AG09309 (cell line): ENCODE data around the gene YWHAG.
"Not testable (repeated sequence)": the region's sequence is repeated elsewhere in the genome, so short reads cannot be mapped to it uniquely, and the experiment has no call there.

Source experiments
- DNase-seq: peaks from one replicate; pipeline ENCODE4 v3.0.0-alpha.2; 2010; ENCODE audit warnings: low read depth
- H3K4me3 ChIP-seq: 2 replicates; pipeline ENCODE4 v1.5.1; 2011; ENCODE audit warnings: mild to moderate bottlenecking, low read depth, low read length, moderate library complexity; ENCODE audit not compliant: control insufficient read depth
- TF ChIP-seq, protein P1 (sequence below): IDR thresholded peaks from 2 replicates; pipeline ENCODE4 v1.5.1; 2011; ENCODE audit warnings: mild to moderate bottlenecking, low read depth, low read length, inconsistent platforms; ENCODE audit not compliant: insufficient read depth, control insufficient read depth; ENCODE audit errors: missing control alignments

The YWHAG gene

DNA sequence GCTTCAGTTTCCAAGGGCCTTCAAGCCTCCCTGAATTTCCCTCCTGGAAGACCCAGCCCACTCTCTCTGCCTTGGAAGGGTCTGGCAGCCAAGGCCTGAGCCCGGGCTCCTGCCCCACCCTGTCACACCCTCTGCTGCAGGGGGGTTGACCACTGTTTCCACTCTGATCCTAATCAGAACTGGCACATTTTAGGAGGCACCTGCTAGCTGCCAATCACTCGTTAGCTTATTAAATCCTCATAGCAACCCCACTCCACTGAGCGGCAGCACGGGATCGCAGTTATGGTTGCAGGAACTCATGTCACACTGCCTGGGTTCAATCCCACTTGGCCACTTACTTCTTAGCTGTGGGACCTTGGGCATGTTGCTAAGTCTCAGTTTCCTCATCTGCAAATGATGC, 43.4 kb downstream of the YWHAG start:
- no peak overlapping the region for H3K4me3 ChIP-seq
- TF ChIP-seq, protein P1, sequence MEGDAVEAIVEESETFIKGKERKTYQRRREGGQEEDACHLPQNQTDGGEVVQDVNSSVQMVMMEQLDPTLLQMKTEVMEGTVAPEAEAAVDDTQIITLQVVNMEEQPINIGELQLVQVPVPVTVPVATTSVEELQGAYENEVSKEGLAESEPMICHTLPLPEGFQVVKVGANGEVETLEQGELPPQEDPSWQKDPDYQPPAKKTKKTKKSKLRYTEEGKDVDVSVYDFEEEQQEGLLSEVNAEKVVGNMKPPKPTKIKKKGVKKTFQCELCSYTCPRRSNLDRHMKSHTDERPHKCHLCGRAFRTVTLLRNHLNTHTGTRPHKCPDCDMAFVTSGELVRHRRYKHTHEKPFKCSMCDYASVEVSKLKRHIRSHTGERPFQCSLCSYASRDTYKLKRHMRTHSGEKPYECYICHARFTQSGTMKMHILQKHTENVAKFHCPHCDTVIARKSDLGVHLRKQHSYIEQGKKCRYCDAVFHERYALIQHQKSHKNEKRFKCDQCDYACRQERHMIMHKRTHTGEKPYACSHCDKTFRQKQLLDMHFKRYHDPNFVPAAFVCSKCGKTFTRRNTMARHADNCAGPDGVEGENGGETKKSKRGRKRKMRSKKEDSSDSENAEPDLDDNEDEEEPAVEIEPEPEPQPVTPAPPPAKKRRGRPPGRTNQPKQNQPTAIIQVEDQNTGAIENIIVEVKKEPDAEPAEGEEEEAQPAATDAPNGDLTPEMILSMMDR: no peak

DNA sequence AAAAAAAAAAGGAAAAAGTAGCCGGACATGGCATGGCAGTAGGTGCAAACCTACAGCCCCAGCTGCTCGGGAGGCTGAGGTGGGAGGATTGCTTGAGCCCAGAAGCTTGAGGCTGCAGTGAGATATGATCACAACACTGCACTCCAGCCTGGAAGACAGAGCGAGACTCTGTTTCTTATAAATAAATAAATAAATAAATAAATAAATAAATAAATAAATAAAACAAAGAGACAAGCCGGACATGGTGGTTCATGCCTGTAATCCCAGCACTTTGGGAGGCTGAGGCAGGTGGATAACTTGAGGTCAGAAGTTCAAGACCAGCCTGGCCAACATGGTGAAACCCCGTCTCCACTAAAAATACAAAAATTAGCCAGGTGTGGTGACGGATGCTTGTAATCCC, 44.1 kb downstream of the YWHAG start:
- H3K4me3 ChIP-seq, DNase-seq: not testable (repeated sequence)

More for the DNA sequence above, 43.4 kb downstream of the YWHAG start:
- DNase-seq: no peak

DNA sequence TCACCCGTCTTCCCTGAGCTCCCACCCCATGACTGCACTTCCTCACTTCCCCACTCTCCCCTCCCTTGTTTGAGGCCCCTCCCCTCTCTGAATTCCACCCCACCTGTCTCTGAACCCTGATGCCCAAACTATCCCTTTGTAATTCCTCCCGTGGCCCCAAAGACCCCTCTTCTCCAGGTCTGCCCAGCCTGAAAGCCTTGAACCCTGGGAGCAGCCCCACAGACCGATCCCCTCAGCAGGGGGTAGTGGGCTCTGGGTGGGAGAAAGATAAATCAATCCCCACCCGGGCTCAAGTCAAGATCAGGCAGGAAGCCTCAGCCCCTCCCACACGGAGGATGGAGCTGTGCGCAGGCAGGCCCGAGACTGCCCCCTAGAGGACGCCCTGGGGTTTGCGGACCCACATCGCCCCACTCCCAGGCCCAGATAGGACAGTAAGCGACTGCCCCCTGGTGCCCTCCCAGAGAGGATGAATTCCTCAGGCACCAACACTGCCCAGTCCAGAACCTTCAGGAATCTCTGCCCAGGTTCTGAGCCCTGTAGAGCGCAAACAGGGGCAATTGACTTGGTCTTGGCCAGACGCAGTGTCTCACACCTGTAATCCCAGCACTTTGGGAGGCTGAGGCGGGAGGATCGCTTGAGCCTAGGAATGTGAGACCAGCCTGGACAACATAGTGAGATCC, 44.6 kb downstream of the YWHAG start:
- H3K4me3 ChIP-seq: no peak overlapping the region; the same call in 1 of the 2 replicates
- no peak for DNase-seq
- TF ChIP-seq, protein P1: peak; percentile 100

DNA sequence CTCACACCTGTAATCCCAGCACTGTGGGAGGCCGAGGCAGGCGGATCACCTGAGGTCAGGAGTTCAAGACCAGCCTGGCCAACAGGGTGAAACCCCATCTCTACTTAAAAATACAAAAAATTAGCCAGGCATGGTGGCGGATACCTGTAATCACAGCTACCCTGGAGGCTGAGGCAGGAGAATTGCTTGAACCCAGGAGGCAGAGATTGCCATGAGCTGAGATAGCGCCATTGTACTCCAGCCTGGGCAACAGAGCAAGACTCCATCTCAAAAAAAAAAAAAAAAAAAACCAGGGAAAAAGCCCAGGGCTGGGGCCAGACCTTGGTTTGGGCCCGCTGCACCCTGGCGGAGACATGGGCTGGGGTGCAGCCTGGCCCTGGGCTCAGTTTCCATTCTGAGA, 47.0 kb downstream of the YWHAG start:
- DNase-seq: not testable (repeated sequence)

DNA sequence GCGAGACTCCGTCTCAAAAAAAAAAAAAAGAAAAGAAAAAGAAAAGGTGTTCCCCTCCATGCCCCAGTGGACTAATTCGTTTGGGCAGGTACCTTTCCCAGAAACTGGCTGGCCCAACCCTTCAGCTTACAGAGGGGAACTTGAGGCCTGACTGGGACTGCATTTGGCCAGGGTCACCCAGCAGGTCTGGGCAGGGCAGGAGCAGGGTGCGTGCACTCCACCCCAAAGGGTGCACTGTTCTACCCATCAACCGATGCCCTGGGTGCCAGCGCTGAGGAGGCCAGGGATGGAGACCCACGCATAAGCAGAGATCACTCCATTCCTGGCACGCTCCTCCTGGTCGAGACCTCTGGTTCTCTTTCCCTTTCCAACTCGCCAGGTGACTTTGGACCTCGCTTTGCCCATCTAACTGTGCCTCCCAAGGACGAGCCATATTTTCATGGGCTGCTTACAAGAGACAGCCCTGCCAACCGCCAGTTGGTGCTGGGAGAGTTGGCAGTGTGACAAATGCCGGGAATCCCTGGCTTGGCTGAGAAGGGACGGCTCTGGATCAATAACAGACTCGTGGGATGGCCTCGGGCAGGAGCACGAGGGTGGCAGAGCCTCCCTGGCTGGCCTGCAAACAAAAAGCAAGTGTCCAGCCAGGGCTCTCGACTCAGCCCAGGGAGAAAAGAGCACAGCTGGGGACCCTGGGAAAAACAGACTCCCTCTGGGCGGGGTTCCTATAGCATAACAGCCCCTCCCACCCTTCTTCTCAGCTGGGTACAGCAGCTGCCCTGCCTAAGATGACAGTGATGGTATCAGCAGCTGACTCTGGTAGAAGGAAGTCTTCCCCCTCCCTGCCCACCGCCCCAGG, 48.5 kb downstream of the YWHAG start:
- DNase-seq: no peak
- TF ChIP-seq, protein P1: no peak
- no peak overlapping the region for H3K4me3 ChIP-seq

More for the DNA sequence above, 47.0 kb downstream of the YWHAG start:
- H3K4me3 ChIP-seq: not testable (repeated sequence)

DNA sequence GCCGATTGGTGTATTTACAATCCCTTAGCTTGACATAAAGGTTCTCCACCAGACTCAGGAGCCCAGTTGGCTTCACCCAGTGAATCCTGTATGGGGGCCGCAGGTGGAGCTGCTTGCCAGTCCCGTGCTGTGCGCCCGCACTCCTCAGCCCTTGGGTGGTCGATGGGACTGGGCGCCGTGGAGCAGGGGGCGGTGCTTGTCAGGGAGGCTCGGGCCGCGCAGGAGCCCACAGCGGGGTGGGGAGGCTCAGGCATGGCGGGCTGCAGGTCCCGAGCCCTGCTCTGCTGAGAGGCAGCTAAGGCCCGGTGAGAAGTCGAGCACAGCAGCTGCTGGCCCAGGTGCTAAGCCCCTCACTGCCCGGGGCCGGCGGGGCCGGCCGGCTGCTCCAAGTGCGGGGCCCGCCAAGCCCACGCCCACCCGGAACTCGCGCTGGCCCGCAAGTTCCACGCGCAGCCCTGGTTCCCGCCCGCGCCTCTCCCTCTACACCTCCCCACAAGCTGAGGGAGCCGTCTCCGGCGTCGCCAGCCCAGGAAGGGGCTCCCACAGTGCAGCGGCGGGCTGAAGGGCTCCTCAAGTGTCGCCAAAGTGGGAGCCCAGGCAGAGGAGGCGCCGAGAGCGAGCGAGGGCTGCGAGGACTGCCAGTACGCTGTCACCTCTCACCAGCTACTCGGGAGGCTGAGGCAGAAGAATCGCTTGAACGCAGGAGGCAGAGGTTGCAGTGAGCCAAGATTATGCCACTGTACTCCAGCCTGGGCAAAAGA, 49.3 kb downstream of the YWHAG start:
- not testable (repeated sequence) for H3K4me3 ChIP-seq, DNase-seq

DNA sequence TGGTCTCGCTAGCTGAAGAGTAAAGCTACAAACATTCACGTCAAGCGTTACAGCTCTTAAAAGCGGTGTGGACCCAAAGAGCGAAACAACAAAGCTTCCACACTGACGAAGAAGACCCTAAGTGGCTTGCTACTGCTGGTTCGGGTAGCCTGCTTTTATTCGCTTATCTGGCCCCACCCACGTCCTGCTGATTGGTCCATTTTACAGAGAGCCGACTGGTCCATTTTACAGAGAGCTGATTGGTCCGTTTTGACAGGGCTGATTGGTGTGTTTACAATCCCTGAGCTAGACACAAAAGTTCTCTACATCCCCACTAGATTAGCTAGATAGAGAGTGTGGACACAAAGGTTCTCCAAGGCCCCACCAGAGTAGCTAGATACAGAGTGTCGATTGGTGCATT, 49.9 kb downstream of the YWHAG start:
- not testable (repeated sequence) for DNase-seq

DNA sequence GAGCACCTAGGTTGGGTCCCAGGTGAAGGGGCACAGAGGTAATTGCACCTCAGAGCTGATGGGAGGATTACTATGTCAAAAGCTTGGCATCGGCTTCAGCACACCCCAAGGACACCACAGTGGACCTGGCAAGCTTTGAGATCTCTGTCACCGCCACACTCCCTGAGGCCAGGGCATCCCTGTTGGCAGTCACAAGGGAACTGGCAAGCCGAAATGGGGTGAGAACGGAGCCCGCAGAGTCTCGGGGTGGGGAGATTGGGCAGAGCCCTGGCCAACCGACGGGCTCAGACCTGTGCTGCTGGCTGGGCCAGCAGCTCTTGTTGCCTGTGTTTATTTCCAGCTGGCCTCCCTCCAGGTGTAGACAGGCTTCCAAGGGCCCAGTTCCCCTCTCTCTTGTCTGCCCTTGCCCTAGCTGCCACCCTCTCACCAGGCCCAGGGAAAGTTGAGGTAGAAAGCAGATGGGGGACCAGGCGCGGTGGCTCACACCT, 53.9 kb downstream of the YWHAG start:
- no peak overlapping the region for H3K4me3 ChIP-seq
- DNase-seq: no peak
- TF ChIP-seq, protein P1: no peak

More for the DNA sequence above, 49.9 kb downstream of the YWHAG start:
- H3K4me3 ChIP-seq: not testable (repeated sequence)
